ENCODE data around the gene CCDC9.
A peak's percentile ranks its signal among the peaks of the same experiment; 100 is the strongest.
"Not testable (repeated sequence)": the region's sequence is repeated elsewhere in the genome, so short reads cannot be mapped to it uniquely, and the experiment has no call there.

CCDC9 gene

DNA sequence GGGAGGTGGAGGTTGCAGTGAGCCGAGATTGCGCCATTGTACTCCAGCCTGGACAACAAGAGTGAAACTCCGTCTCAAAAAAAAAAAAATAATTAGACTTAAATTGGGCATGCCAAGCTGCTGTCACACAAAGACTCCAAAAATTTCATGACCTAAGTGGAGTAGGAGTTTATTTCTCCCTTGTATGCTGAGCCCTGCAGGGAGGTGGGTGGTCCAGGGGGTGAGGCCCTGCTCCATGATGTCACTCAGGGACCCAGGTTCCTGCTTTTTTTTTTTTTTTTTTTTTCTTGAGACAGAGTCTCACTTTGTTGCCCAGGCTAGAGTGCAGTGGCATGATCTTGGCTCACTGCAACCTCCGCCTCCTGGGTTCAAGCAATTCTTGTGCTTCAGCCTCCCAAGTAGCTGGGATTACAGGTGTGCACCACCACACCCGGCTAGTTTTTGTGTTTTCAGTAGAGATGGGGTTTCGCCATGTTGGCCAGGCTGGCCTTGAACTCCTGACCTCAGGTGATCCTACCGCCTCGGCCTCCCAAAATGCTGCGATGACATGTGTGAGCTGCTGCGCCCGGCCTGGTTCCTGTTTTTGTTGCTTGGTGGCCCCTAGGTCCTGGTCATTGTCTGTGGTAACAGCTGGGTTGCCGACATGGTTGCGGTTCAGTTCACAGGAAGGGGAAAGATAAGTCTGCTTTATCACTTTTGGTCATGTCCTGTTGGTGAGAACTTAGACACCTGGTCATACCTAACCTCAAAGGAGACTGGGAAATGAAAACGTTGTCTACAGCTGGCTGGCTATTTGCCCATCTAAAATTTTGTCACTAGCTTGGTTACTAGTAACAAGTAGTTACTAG lies 5.8 kb downstream of the CCDC9 start:
- peak; percentile 89 for DNase-seq (ENCODE audit: low spot score)

DNA sequence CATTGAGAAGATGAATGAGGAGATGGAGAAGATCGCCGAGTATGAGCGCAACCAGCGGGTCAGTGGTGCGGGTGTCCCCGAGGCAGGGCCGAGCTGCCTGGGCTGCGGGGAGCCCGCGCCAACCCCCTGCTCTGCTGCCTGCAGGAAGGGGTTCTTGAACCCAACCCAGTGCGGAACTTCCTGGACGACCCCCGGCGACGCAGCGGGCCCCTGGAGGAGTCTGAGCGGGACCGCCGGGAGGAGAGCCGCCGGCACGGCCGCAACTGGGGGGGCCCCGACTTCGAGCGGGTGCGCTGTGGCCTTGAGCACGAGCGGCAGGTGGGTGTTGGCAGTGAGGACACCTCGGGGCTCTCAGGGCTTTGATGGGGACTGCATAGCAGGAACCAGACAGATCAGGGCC lies 8.3 kb downstream of the CCDC9 start:
- DNase-seq (ENCODE audit: low spot score) = no peak

DNA sequence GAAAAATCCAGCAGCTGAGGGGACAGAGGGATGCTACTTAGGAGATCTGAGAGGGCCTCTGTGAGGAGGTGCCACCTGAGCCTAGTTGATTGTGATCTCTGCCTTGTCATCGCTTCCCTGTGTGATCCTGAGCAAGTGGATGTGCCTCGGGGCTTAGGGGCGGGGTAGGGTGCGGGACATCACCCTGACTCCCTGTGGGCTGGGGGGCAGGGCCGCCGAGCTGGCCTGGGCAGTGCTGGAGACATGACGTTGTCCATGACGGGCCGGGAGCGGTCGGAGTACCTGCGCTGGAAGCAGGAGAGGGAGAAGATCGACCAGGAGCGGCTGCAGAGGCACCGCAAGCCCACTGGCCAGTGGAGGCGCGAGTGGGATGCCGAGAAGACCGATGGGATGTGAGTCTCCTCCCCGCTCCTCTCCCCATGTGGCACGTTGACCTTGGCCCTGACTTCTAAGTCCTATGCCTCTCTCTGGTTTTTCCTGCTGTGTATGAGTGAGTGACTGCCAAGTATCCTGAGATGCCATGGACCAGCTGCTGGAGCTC lies 10.1 kb downstream of the CCDC9 start:
- DNase-seq (ENCODE audit: low spot score) = no peak

DNA sequence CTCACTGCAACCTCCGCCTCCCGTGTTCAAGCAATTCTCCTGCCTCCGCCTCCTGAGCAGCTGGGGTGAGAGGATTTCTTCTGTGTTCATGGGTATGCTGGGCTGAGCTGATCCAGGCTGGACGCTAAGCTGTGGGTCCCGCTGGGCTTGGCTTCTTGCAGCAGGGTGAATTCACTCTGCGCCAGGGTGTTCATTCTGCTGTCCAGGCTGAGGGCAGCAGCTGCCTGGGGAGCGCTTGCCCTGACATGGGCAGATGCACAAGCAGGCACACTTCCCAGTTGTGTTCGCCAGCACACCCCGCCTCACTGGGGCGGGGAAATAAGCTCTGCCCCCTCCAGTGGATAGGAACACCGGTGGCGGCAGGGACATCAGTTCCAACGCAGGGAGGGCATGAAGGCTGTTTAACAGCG lies 11.0 kb downstream of the CCDC9 start:
- no peak for DNase-seq (ENCODE audit: low spot score)

DNA sequence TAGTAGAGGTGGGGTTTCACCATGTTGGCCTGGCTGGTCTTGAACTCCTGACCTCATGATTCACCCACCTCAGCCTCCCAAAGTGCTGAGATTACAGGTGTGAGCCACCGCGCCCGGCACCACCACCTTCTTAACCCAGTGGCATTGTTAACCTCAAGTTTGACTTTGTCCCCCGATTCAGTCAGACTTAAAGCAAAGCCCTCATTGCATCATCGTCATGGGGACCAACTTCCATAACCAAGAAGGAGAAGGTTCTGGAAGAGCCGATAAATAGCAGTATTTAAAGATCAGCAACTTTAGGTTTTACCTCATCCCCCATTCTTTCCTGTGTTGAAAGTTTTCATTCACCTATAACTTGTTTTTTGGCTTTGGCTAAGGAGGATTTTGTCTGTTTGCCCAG lies 11.7 kb downstream of the CCDC9 start:
- DNase-seq (ENCODE audit: low spot score) = no peak

DNA sequence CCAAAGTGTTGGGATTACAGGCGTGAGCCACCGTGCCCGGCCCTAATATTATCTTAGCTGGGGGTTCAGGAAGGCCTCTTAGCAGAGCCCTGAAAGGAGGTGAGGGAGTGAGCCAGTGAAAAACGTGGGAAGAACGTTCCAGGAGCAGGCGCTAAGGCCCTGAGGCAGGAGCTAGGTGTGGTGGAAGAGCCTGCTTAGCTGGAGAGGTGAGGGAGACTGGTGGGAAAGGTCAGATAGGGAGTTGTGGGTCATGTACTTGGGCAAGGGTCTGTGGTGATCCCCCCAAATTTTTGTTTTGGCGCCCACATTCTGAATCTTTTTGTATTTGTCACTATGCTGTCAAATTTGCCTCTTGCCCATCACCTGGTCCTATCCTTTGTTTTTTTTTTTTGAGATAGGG lies 13.3 kb downstream of the CCDC9 start:
- DNase-seq (ENCODE audit: low spot score) = no peak

DNA sequence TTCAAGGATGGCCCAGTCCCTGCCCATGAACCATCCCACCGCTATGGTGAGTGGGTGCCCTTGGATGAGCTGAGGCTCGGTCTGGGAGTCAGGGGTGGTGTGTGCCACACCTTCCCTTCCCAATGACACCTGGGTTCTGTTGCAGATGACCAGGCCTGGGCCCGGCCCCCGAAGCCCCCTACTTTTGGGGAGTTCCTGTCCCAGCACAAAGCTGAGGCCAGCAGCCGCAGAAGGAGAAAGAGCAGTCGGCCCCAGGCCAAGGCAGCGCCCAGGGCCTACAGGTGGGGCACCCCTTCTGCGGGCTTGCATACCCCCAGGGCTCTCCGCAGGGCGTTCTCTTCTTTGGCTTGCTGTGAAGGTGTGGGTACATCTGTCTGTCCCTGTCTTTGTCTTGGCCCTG lies 14.1 kb downstream of the CCDC9 start:
- no peak for DNase-seq (ENCODE audit: low spot score)

DNA sequence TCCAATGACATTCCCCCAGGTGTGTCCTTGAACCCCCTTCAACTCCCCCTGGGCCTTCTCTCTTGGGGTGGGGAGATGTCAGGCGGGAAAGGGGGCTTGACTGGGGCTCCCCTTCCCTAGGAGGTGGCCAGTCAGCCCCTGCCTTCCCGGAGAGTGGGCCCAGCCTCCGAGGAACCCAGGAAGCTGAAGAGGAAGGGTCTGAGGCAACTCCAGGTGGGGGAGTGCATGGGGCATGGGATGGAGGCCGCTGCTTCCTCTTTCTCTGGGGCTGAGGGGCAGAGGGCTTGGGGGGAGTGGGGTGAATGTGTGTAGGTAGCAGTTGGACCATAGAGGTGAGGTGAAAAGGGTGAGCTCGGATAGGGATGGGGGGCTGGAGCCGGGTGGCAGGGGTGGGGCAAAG lies 15.6 kb downstream of the CCDC9 start:
- DNase-seq (ENCODE audit: low spot score) = no peak

DNA sequence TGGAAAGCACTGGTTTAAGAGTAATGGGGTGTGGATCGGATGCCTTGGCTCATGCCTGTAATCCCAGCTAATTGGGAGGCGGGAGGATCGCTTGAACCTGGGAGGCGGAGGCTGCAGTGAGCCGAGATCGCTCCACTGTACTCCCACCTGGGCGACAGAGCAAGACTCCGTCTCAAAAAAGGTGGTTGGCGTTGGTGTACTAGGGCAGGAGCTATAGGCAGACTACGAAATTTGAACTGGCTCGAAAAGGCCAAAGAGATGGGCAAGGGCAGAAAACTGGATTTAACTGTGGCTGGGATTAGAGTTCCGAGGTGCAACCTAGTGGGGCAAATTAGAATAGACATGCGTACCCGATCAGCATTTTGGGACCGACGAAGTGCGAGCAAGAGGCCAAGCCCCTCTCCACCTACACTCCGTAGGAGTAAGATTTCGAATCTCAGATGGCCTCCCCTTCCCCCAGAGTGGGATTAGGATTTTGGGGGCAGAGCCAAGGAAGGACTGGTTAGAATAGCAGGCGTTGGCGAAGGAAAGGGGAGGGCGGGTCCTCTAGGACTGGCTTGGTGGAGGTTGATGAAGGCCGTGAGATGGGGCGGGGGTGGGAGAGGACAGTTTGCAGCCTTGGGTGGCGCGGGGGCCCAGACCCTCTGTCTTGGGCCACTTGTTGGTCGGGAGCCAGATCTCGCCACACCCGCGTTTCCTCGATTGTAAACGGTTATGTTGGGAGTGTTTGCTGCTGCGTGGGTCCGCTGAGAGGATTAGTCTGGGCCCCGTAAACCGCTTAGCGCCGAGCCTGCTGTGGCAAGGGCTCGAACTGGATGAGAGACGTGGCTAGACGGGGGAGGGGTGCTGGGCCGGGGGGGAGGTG lies 16.4 kb downstream of the CCDC9 start:
- no peak for DNase-seq (ENCODE audit: low spot score)

DNA sequence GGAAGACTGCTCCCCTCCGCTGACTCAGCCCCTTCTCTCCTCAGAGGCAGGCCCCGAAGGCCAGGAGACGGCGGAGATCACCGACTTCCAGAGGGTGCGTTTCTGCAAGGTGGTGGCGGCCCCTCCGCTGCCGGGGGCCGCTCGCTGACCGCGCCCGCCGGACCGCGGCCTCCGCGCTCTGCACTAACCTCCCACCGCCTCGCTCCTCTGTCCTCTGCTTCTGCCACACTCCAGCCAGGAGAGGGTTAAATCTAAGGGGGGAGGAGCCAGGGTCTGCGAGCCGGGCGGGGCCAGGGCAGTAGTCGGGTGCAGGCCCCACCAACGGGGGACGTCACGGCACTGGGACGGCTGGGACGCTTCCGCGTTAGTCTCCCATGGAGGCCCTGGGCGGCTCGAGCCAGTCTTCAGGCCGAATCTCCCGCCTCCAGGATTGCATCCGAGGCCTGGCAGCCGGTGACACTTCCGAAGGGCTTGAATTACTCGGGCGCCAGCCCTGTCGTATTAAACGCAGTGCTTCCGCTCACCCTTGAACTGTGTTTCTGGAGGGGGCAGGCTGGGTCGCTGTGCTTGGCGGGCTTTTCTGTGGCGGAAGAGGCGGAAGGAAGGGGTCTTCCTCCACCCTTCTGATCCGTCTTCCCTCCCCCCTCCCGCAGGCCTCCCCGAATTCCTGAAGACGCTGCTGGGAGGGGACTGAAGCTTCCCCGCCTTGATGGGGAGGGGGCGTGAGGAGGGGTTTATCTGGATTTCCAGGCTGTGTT lies 17.2 kb downstream of the CCDC9 start:
- DNase-seq (ENCODE audit: low spot score) = peak; percentile 90

DNA sequence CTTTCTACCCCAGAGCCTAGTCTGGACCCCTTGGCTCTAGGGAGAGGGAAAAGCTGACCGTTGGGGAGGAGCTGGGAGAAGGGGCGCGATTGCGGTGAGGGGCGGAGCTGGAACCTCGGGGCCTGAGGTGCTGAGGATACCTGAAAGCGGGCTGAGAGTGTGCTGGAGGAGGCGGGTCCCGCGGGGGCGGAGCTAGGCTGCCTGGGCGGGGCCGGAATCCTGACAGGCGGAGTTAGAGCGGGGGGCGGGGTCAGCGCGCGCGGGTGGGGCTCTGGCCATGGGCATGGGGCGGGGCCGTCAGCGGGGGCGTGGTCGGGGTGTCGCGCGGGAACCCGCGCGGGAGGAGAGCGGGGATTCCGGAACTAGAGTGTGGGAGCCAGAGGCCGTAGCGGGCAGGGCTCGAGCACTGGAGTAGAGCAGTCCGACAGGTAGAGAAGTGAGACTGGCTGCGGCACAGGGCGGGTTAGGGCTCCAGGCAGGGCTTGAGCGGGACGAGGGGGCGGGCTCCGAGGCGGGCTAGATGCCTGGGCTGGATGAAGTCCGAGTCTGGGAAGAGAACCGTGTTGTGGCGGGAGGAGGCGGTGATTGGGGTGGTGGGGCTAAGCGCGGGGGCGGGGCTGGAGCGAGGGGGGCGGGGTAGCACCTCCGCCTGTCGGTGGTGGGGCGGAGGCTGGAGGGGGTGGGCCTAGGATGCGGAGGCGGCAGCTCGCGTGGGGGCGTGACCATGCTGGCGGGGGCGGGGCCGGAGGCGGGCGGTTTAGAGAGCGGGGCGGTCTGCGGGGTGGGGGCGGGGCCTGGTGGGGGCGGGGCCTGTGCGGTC lies 18.0 kb downstream of the CCDC9 start, which contains the start of gene INAFM1:
INAFM1 (plus strand) TSS at position 815 of the 820 bp plus-strand sequence. CDS start 35 bp downstream, outside the sequence.
- DNase-seq (ENCODE audit: low spot score) = peak; percentile 94

DNA sequence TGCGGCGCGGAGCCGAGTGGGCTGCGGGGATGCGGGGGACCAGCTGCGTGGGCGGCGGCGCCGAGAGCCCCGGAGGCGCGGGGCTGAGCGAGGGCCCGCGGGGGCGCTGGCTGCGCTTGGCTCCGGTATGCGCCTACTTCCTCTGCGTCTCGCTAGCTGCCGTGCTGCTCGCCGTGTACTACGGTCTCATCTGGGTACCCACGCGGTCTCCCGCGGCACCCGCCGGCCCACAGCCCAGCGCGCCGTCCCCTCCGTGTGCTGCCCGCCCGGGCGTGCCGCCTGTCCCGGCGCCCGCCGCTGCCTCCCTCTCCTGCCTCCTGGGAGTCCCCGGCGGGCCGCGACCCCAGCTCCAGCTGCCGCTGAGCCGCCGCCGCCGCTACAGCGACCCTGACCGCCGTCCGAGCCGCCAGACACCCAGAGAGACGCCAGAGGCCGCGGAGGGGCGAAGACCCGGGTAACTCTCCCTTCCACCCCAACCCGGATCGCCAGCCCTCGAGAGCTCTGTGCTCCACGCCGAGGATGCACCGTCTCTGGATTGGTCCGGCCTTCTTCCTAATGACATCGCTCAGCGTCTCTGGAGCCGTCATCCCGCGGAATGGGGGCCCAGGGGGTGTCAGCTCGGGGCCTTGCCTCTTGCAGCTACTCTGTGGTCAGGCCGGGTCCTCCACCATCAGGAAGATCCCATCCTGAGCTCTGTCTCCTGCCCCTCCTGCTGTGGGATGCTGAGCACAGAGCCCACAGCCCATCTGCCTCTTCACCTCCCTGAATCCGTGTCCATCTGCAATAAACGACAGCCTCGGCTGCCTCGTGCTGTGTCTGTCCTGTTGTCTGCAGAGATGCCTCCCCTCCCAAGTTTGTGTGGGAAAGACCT lies 18.8 kb downstream of the CCDC9 start:
- no peak for DNase-seq (ENCODE audit: low spot score)

DNA sequence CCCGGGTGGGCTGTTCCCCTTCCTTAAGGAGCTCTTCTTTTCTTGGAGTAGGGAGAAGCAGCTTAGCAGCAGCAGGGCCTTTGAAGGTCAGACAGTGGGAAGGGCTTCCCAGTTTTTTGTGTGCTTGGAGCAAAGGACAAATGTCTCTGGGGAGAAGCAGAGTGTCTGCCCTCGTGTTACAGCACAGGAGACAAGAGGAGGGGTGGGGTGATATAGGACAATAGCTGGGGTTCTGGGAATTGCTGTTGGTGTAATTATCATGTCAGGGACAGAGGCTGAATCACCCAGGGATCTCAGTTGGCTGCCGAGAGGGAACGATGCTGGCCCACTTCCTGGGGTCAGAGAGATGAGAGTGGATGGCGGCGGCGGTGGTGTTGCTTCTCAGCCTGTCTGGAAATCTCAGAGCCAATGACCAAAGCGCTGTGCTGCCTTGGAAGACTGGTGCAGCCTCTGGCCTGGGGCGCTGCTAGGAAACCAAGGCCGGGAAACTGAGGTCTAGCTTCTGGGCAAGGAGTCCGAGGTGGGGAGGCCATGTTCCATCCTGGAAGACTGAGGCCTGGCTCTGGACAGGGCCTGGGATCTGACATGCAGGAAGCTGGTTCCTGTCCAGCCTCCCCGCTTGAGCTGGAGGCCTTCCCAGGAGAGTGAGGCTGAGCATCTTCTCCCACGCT lies 19.6 kb downstream of the CCDC9 start:
- no peak for DNase-seq (ENCODE audit: low spot score)

DNA sequence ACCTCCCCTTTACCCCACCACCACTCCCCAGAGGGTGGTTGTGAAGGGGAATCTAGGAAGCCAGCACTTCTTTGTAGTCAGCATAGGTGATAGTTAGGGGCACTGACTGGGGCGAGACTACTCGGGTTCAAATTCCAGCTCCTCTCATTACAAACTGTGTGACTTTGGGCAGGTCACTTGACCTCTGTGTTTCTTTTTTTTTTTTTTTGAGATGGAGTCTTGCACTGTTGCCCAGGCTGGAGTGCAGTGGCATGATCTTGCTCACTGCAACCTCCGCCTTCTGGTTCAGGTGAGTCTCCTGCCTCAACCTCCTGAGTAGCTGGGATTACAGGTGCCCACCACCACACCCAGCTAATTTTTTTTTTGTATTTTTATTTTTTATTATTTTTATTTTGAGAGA lies 20.2 kb downstream of the CCDC9 start:
- DNase-seq (ENCODE audit: low spot score) = not testable (repeated sequence)

DNA sequence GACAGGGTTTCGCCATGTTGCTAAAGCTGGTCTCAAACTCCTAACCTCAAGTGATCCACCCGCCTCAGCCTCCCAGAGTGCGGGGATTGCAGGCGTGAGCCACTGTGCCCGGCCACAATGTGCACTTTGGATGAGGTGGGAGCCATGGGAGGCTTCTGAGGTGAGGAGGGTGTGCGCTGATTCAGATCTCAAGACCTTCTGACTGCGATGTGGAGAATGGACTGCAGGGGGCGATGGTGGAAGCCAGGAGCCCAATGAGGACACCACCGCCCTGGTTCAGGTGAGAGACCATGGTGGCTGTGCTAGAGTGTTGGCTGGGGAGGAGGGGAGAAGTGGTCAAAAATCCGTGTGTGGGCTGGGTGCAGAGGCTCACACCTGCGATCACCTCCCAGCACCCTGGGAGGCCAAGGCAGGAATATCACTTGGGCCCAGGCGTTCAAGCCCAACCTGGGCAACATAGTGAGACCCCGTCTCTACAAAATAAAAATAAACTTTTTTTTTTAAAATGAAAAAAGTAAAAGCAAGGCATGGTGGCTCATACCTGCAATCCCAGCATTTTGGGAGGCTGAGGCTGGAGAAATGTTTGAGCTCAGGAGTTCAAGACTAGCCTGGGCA lies 24.0 kb downstream of the CCDC9 start:
- peak; percentile 73 for DNase-seq (ENCODE audit: low spot score)

DNA sequence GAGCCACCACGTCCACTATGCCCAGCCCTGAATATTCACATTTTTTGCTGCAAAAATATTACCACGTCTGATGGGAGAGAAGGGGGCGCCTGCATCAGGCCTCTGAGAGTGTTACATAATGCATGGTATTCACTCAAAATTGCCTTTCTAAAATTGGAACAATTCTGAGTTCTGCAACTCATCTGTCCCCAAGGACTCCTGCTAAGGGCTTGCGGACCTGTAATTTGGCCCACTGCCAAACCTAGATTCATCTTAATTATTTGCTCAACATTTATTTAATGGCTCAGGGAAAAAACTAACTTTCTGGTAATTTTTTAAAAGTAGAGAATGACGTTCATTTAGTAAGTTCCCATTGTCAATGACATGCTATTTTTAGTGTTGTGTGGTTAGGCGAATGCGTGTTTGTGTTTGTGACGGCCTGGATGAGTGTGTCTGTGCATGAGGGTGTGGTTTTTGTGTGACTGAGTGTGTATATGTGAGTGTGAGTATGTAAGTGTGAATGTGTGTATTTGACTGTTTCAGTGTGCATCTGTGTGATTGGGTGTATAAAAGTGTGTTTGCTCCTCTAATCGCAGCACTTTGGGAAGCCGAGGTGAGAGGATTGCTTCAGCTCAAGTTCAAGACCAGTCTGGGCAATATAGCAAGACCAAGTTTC lies 27.2 kb downstream of the CCDC9 start:
- peak; percentile 39 for DNase-seq (ENCODE audit: low spot score)

DNA sequence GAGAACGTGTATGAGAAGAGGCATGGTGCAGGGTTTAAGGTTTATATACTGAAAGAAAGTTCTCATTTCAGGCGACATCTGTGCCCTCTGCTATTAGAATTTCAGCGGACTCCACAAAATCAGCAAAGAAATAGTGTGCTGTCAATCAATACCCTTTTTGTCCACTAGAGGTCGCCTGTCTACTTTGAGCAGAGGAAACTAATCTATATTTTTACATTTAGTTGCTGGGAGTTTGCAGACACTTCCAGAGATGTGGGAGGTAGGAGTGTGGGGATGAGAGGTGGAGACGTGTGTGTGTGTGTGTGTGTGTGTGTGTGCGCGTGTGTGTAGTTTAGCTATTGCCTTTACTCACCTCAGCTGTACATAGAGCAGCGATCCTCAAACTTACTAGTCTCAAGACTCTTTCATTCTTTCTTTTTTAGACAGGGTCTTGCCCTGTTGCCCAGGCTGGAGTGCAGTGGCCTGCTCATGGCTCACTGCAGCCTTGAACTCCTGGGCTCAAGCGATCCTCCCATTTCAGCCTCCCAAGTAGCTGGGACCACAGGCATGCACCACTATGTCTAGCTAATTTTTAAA lies 28.1 kb downstream of the CCDC9 start:
- DNase-seq (ENCODE audit: low spot score) = peak; percentile 87

DNA sequence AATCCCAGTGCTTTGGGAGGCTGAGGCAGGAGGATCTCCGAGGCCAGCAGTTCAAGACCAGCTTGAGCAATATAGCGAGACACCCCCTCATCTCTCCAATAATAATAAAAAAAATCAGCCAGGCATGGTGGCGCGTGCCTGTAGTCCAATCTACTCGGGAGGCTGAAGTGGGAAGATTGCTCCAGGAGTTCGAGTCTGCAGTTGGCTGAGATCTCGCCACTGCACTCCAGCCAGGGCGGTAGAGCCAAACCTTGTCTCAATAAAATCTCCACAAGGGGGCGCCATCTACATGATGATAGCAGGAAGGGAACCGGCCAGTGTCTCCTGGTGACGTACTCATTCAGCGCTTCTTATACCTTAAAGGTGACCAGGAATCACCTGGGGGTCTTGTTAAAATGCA lies 39.7 kb downstream of the CCDC9 start:
- peak; percentile 93 for DNase-seq (ENCODE audit: low spot score)

Data from NAMALWA (cell line).